ENCODE measurements around the gene STAB1. TPM values are rescaled to one million over a fixed set of nuclear protein-coding genes. Genes with fewer than 3 reads are reported as not detected.

STAB1 gene
- total RNA-seq, 1 experiment from 2014 or later: 0.52 TPM

DNA sequence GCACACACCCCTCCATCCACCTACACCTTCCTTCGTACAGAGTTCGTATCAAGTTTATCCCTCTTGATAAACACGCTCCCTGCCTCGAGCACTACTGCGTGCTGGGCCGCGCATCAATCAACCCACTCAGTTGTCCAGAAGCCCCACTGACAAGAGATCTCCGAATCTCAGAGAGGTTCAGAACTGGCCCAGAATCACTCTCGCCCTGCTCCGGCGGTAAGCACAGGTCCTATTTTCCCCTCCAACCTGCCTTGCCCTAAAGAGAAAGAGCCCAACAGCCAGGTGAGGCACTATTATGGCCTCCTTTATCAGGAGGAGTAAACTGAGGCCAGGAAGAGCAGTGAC lies 40.2 kb upstream of the STAB1 start:
- Histone ChIP-seq H3K27me3 (ENCODE audit: control insufficient read depth, insufficient read depth, low read length) (no peaks in the 10 kb centered on the region), H3K36me3 (replicated peaks; ENCODE audit: control insufficient read depth, insufficient read depth, low read length) (peaks cover 19% of the 10 kb centered on the region), H3K4me3 (ENCODE audit: insufficient read depth, low read depth, low read length) (peak overlapping the region; percentile 39)
- no peak for DNase-seq

DNA sequence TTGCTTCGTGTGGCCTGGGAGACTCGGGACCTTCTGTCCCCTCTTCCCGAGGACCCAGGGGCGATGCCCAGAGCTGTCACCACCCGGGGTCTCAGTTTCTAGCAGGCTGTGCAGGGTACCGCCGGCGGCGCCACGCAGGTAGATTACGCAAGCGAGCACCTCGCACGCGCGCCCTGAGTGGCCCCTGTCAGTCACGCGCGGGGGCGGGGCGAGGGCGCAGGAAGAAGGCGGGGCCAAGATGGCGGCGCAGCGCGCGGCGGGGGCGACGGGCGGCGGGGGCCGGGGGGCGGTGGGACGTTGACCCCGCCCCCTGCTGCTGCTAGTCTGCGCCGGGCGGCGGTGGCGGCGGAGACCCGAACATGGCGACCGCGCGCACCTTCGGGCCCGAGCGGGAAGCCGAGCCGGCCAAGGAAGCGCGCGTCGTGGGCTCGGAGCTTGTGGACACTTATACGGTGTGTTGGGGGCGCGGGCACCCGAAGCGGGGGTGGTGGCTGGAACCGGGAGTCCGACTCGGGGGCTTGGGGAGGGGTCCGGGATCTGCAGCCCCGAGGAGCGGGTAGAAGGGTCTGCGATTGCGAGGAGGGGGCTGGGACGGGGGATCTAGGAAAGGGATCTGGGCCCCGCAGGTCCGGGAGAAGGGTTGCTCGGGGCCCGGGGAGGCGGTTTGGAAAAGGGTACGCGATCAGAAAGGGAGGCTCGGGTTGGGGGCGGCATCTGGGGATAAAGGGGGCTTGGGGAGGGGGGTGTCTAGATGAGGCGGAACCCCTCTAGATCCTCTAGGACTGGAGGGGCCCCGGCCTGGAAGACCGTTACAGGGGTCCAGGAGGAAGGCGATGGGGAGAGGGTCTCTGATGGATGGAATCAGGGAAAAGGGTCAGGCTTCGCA lies 39.6 kb upstream of the STAB1 start, which contains the start of gene NISCH:
TSS of gene NISCH (plus strand) at position 322 of the 886 bp plus-strand sequence. CDS start at position 360, 38 bp downstream.
- H3K36me3 ChIP-seq (replicated peaks; ENCODE audit: control insufficient read depth, insufficient read depth, low read length): peaks cover 22% of the 10 kb centered on the region
- H3K4me3 ChIP-seq (ENCODE audit: insufficient read depth, low read depth, low read length): peak within 1 kb of the TSS; percentile 83
- H3K27me3 ChIP-seq (ENCODE audit: control insufficient read depth, insufficient read depth, low read length): no peaks in the 10 kb centered on the region
- peak; percentile 99 for DNase-seq

- Histone ChIP-seq H3K4me3 (ENCODE audit: insufficient read depth, low read depth, low read length) (peak overlapping the region; percentile 83), H3K27me3 (ENCODE audit: control insufficient read depth, insufficient read depth, low read length) (no peaks in the 10 kb centered on the region), H3K36me3 (replicated peaks; ENCODE audit: control insufficient read depth, insufficient read depth, low read length) (peaks cover 24% of the 10 kb centered on the region)
- peak; percentile 83 for DNase-seq
Measured at GRCh38 chr3:52456169-52456799, 38.9 kb upstream of the STAB1 start.

DNA sequence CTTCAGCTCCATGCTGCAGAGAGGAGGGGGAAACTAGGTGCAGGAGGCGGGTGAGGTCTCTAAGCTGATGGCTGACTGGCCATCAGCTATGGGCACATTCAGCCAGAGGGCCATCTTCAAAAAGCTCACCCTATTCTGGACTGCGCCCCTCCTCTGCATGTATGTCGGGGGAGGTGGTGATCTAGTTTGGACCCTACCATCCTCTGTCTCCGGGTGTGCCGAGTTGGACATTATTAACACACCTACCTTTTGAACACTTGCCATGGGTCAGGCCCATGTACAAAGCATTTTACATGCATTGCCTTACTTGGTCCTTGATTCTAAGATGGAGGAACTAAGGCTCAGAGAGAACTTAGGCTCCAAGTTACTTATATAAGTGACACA lies 38.3 kb upstream of the STAB1 start:
- peak overlapping the region; percentile 83 for H3K4me3 ChIP-seq (ENCODE audit: insufficient read depth, low read depth, low read length)
- peaks cover 24% of the 10 kb centered on the region for H3K36me3 ChIP-seq (replicated peaks; ENCODE audit: control insufficient read depth, insufficient read depth, low read length)
- H3K27me3 ChIP-seq (ENCODE audit: control insufficient read depth, insufficient read depth, low read length): no peaks in the 10 kb centered on the region
- no peak for DNase-seq

DNA sequence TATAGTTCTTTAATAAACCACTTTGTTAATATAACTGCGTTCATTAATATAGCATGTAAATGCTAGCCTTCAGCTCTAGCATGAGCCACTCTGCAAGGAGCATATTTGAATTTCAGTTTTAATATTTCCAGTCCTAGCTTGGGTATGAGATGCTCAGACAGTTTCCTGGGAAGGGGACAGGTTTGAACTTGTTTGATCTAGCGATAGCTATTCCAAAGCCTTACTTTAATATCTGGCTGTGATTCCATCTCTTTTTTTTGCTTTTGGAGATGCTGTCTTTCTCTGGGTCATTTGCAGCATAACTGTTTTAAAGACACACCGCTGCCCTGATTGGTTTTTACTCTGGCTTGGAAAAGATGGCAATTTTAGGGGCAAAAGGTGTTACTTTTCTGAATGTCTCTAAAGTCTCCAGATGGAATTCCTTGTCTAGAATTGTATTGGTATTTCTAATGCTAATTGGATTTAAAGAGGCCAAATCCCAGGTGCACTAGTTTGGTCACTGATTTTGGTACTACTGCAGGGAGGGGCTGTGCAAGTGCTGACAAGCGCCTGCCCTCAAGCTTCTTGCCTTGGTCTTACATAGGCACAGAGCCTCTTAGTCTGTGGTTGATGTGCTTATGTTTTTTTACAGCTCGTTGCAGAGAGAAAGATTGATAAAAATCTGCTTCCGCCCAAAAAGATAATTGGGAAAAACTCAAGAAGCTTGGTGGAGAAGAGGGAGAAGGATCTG lies 36.9 kb upstream of the STAB1 start:
- Histone ChIP-seq H3K36me3 (replicated peaks; ENCODE audit: control insufficient read depth, insufficient read depth, low read length) (peaks cover 24% of the 10 kb centered on the region), H3K4me3 (ENCODE audit: insufficient read depth, low read depth, low read length) (no peak overlapping the region), H3K27me3 (ENCODE audit: control insufficient read depth, insufficient read depth, low read length) (no peaks in the 10 kb centered on the region)
- no peak for DNase-seq

DNA sequence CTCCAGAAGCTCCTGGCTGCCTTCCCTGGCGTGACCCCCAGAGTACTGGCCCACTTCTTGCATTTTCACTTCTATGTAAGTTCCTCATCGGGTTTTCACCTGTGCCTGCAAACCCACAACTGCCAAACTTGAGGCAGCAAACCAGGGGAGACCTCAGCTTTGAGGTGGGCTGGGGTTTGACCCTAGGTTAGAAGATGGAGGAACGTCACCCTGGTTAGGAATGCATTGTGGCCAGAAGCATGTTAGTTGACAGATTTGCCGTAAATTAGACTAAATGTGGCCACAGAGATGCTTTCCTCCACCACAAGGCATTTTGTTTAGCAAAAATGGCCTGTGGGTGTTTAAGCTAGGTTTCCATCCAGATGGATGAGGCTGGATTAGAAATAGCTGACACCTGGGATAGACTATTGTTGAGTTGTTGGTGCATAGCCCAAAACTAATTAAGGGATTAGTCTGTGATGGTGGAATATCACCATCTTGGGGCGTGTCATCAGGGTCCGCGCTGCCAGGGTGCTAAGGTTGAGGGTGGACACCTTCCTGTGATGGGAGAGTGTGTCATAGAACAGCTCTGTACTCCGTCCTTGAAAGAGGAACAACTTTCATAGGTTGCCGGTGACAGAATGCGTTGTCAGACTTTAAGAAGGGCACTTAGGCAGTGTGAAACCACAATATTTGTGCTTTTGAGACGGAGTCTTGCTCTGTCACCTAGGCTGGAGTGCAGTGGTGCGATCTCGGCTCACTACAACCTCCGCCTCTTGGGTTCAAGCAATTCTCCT lies 36.2 kb upstream of the STAB1 start:
- H3K27me3 ChIP-seq (ENCODE audit: control insufficient read depth, insufficient read depth, low read length): no peaks in the 10 kb centered on the region
- DNase-seq: no peak
- peaks cover 24% of the 10 kb centered on the region for H3K36me3 ChIP-seq (replicated peaks; ENCODE audit: control insufficient read depth, insufficient read depth, low read length)
- H3K4me3 ChIP-seq (ENCODE audit: insufficient read depth, low read depth, low read length): no peak overlapping the region

- no peak overlapping the region for H3K4me3 ChIP-seq (ENCODE audit: insufficient read depth, low read depth, low read length)
- DNase-seq: no peak
- H3K36me3 ChIP-seq (replicated peaks; ENCODE audit: control insufficient read depth, insufficient read depth, low read length): peaks cover 27% of the 10 kb centered on the region
- no peaks in the 10 kb centered on the region for H3K27me3 ChIP-seq (ENCODE audit: control insufficient read depth, insufficient read depth, low read length)
Measured at GRCh38 chr3:52461874-52462273, 33.3 kb upstream of the STAB1 start.

- no peak for DNase-seq
- no peak overlapping the region for H3K4me3 ChIP-seq (ENCODE audit: insufficient read depth, low read depth, low read length)
- no peaks in the 10 kb centered on the region for H3K27me3 ChIP-seq (ENCODE audit: control insufficient read depth, insufficient read depth, low read length)
- peaks cover 18% of the 10 kb centered on the region for H3K36me3 ChIP-seq (replicated peaks; ENCODE audit: control insufficient read depth, insufficient read depth, low read length)
Measured at GRCh38 chr3:52463416-52463815, 31.7 kb upstream of the STAB1 start.

DNA sequence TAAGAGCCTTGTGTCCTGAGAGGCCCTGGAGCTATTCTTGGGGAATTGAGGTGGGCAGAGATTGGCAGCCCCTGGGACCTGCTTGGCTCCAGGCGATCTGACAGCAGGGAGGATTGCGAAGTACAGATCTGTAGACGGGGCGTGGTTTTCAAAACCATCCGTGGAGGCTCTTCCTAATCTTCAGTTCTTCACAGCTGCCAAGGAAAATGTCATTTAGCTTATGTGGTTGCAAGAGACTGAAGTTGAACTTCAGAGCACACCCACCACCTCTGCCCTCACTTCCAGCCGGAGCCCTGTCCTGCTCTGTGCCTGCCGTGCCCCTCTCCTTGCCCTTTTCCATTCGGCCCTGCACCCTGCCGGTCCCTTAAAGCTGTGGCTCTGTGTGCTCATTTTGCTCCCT lies 26.8 kb upstream of the STAB1 start:
- Histone ChIP-seq H3K4me3 (ENCODE audit: insufficient read depth, low read depth, low read length) (no peak overlapping the region), H3K36me3 (replicated peaks; ENCODE audit: control insufficient read depth, insufficient read depth, low read length) (peaks cover 26% of the 10 kb centered on the region), H3K27me3 (ENCODE audit: control insufficient read depth, insufficient read depth, low read length) (no peaks in the 10 kb centered on the region)
- no peak for DNase-seq

GRCh38 chr3:52469001-52469400 lies 26.1 kb upstream of the STAB1 start:
- no peak for DNase-seq
- Histone ChIP-seq H3K36me3 (replicated peaks; ENCODE audit: control insufficient read depth, insufficient read depth, low read length) (peaks cover 32% of the 10 kb centered on the region), H3K4me3 (ENCODE audit: insufficient read depth, low read depth, low read length) (no peak overlapping the region), H3K27me3 (ENCODE audit: control insufficient read depth, insufficient read depth, low read length) (no peaks in the 10 kb centered on the region)

GRCh38 chr3:52470920-52471319 lies 24.2 kb upstream of the STAB1 start:
- peaks cover 39% of the 10 kb centered on the region for H3K36me3 ChIP-seq (replicated peaks; ENCODE audit: control insufficient read depth, insufficient read depth, low read length)
- H3K27me3 ChIP-seq (ENCODE audit: control insufficient read depth, insufficient read depth, low read length): no peaks in the 10 kb centered on the region
- H3K4me3 ChIP-seq (ENCODE audit: insufficient read depth, low read depth, low read length): no peak overlapping the region
- no peak for DNase-seq

GRCh38 chr3:52471371-52472238 lies 23.5 kb upstream of the STAB1 start:
- H3K36me3 ChIP-seq (replicated peaks; ENCODE audit: control insufficient read depth, insufficient read depth, low read length): peaks cover 44% of the 10 kb centered on the region
- H3K27me3 ChIP-seq (ENCODE audit: control insufficient read depth, insufficient read depth, low read length): no peaks in the 10 kb centered on the region
- DNase-seq: peak; percentile 89
- H3K4me3 ChIP-seq (ENCODE audit: insufficient read depth, low read depth, low read length): no peak overlapping the region

GRCh38 chr3:52472239-52473000 lies 22.7 kb upstream of the STAB1 start:
- Histone ChIP-seq H3K4me3 (ENCODE audit: insufficient read depth, low read depth, low read length) (no peak overlapping the region), H3K27me3 (ENCODE audit: control insufficient read depth, insufficient read depth, low read length) (no peaks in the 10 kb centered on the region), H3K36me3 (replicated peaks; ENCODE audit: control insufficient read depth, insufficient read depth, low read length) (peaks cover 47% of the 10 kb centered on the region)
- DNase-seq: no peak
